Mesendoderm (in vitro differentiated cells): ENCODE measurements around the gene HOXC5.
"Not testable (repeated sequence)": the region's sequence is repeated elsewhere in the genome, so short reads cannot be mapped to it uniquely, and the experiment has no call there.

Experiments
- DNase-seq: peaks from one replicate; pipeline ENCODE4 v3.0.0; 2013
- H2AK5ac ChIP-seq: 2 replicates; pipeline ENCODE4 v1.6.1; 2013; ENCODE audit warnings: low read length, inconsistent platforms
- H2BK120ac ChIP-seq: 2 replicates; pipeline ENCODE4 v1.6.1; 2013; ENCODE audit warnings: low read depth, mild to moderate bottlenecking, low read length, moderate library complexity, mixed read lengths
- H2BK15ac ChIP-seq: replicated peaks from 2 replicates; pipeline ENCODE4 v1.6.1; 2013; ENCODE audit warnings: low read depth, mild to moderate bottlenecking, moderate library complexity
- H2BK5ac ChIP-seq: 2 replicates; pipeline ENCODE4 v1.6.1; 2013; ENCODE audit warnings: low read length, inconsistent platforms
- H3K18ac ChIP-seq: 2 replicates; pipeline ENCODE4 v1.6.1; 2013; ENCODE audit warnings: mild to moderate bottlenecking, low read length, mixed read lengths
- H3K23ac ChIP-seq: one replicate; pipeline ENCODE4 v1.6.1; 2013; ENCODE audit warnings: low read length
- H3K27ac ChIP-seq: 2 replicates; pipeline ENCODE4 v1.5.1; 2013; ENCODE audit warnings: low read depth, mild to moderate bottlenecking, inconsistent platforms, low read length, moderate library complexity
- H3K27me3 ChIP-seq: 2 replicates; pipeline ENCODE4 v1.6.1; 2013; ENCODE audit warnings: low read length, control low read depth, mild to moderate bottlenecking, inconsistent platforms; ENCODE audit not compliant: insufficient read depth, poor library complexity
- H3K36me3 ChIP-seq: 2 replicates; pipeline ENCODE4 v1.6.1; 2013; ENCODE audit warnings: low read length, inconsistent platforms; ENCODE audit not compliant: control insufficient read depth, insufficient read depth
- H3K4ac ChIP-seq: one replicate; pipeline ENCODE4 v1.6.1; 2013; ENCODE audit warnings: low read depth, mild to moderate bottlenecking, low read length, moderate library complexity
- H3K4me1 ChIP-seq: 2 replicates; pipeline ENCODE4 v1.6.1; 2013; ENCODE audit warnings: low read depth, low read length, inconsistent platforms; ENCODE audit not compliant: control insufficient read depth
- H3K4me2 ChIP-seq: 2 replicates; pipeline ENCODE4 v1.6.1; 2013; ENCODE audit warnings: low read length
- H3K4me3 ChIP-seq: 2 replicates; pipeline ENCODE4 v1.5.1; 2013; ENCODE audit warnings: mild to moderate bottlenecking, low read length
- H3K56ac ChIP-seq: one replicate; pipeline ENCODE4 v1.6.1; 2013; ENCODE audit warnings: low read length
- H3K79me1 ChIP-seq: 2 replicates; pipeline ENCODE4 v1.6.1; 2013; ENCODE audit warnings: low read length, inconsistent platforms
- H3K79me2 ChIP-seq: 2 replicates; pipeline ENCODE4 v1.6.1; 2013; ENCODE audit warnings: mild to moderate bottlenecking, low read length; ENCODE audit not compliant: control insufficient read depth, insufficient read depth
- H3K9ac ChIP-seq: 2 replicates; pipeline ENCODE4 v1.6.1; 2013; ENCODE audit warnings: low read length, inconsistent platforms
- H4K5ac ChIP-seq: one replicate; pipeline ENCODE4 v1.6.1; 2013; ENCODE audit warnings: low read length
- H4K8ac ChIP-seq: one replicate; pipeline ENCODE4 v1.6.1; 2013; ENCODE audit warnings: low read depth, mild to moderate bottlenecking, control low read depth, low read length, moderate library complexity
- WGBS: extraction: QIAGEN DNeasy Blood & Tissue Kit; methylation state at CpG from one replicate; pipeline ENCODE4 v1.1.7; 2013; ENCODE audit warnings: low lambda C conversion rate, missing lambda C conversion rate; ENCODE audit not compliant: insufficient coverage; ENCODE audit errors: extremely low coverage; 5-methylcytosine and 5-hydroxymethylcytosine counted together

Gene HOXC5

DNA sequence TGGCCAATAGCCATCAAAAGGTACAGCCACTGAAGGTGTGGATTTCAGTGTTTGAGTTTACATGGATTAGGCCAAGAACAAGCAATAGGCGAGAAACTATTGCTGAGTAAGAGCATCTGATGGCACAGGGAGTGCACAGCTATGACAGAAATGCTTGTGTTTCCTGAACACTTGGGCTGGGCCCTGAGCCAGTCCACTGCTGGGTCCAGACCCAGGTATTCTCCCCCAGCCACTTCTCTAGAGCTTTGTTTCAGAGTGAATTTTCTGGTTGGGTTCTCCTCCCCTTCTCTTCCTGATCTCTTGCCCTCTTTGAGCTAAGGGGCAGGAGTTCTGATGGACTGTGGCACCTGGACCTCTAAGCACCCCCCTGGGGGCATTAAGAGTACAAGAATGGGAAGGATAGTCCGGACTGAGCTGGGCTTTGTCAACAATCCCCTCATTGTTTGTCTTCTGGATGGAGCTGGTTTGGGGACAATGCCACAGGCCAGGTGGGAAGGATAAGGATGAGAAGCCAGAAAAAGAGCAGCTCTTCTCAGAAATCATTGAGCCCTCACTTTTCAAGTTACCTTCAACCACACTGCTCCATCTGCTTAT is 8.3 kb downstream of the HOXC5 start:
- Histone ChIP-seq H3K4me1 (no peaks in the 10 kb centered on the region), H3K27me3 (peaks cover 88% of the 10 kb centered on the region), H3K23ac (no peak overlapping the region), H3K9ac (no peak overlapping the region), H2BK120ac (no peak overlapping the region), H3K4ac (no peak overlapping the region), H3K4me2 (no peak overlapping the region), H2AK5ac (no peak overlapping the region), H4K8ac (no peak overlapping the region), H3K4me3 (no peak overlapping the region), H3K36me3 (no peaks in the 10 kb centered on the region), H2BK15ac (no peak overlapping the region), H3K27ac (no peak overlapping the region), H3K56ac (no peak overlapping the region), H2BK5ac (no peak overlapping the region), H3K79me1 (no peaks in the 10 kb centered on the region), H3K79me2 (no peaks in the 10 kb centered on the region), H4K5ac (no peak overlapping the region), H3K18ac (no peak overlapping the region)
- no peak for DNase-seq
- no CpG with 5 or more reads among the region's 2 CpGs for WGBS

DNA sequence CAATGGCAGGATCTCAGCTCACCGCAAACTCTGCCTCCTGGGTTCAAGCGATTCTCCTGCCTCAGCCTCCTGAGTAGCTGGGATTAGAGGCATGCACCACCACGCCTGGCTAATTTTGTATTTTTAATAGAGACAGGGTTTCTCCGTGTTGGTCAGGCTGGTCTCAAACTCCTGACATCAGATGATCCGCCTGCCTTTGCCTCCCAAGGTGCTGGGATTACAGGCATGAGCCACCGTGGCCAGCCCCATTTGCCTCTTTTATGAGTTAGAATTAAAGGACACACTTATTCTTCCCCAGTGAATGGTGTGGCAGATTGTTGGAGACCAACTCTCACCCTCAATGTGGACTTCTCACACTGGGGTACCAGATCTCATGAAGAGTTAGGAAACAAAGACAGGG is 9.2 kb downstream of the HOXC5 start:
- DNase-seq, H3K4me2 ChIP-seq, H4K8ac ChIP-seq, H3K27ac ChIP-seq, H3K56ac ChIP-seq, H2AK5ac ChIP-seq, H3K36me3 ChIP-seq, H2BK15ac ChIP-seq, H4K5ac ChIP-seq, H3K4me1 ChIP-seq, H3K23ac ChIP-seq, H3K79me1 ChIP-seq, H2BK5ac ChIP-seq, H2BK120ac ChIP-seq, H3K79me2 ChIP-seq, H3K18ac ChIP-seq, H3K9ac ChIP-seq, H3K4ac ChIP-seq, H3K4me3 ChIP-seq: not testable (repeated sequence)
- no CpG with 5 or more reads among the region's 6 CpGs for WGBS
- peaks cover 89% of the 10 kb centered on the region for H3K27me3 ChIP-seq

DNA sequence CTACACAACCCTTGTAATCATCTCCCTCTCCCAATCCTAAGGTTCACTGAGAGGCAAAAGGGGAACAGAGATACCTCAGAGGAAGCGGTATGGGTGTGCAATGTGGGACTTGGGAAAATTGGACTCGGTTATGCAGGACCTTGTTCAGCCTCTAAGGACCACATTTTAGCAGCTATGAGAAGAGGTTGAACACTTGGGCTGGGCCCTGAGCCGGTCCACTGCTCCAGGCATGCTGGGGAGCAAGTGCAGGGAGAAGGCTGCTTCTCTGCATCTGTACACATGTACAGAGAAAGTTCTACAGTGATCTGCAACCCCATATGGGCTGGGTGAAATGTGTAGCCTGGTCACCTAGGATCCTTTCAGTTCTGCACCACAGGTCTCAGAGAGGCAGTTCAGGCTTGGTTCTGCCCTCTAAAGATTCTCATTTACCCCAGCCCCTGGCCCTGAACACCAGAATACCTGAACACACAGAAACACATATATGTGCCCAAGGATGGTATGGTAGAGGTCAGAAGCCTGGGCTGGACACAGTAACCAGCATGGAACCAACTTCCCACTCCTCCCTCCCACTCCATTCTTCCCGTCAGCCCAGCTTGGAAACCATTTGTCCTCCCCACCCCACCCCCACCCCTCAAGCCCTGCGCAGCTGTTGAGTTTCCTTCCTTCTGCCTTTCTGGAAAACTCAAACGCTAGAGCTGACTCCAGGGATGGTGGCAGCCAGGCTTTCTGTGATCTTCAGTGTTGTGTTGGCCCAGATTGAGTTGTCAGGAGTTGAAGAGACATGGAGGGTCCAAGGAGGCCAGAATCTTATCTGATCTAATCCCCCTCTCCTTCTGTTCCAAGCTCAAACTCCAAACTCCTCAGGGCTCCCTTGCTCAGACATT is 10.4 kb downstream of the HOXC5 start:
- H3K18ac ChIP-seq, result no peak overlapping the region
- H3K56ac ChIP-seq, result no peak overlapping the region
- H2BK15ac ChIP-seq, result no peak overlapping the region
- H4K8ac ChIP-seq, result no peak overlapping the region
- no peak overlapping the region for H2BK5ac ChIP-seq
- no peaks in the 10 kb centered on the region for H3K36me3 ChIP-seq
- no peak for DNase-seq
- H3K4me3 ChIP-seq, result no peak overlapping the region
- H4K5ac ChIP-seq, result no peak overlapping the region
- H3K79me2 ChIP-seq, result no peaks in the 10 kb centered on the region
- H2BK120ac ChIP-seq, result no peak overlapping the region
- no peak overlapping the region for H3K23ac ChIP-seq
- H3K27me3 ChIP-seq, result peaks cover 89% of the 10 kb centered on the region
- H3K4me2 ChIP-seq, result no peak overlapping the region
- no peak overlapping the region for H3K9ac ChIP-seq
- H2AK5ac ChIP-seq, result no peak overlapping the region
- H3K79me1 ChIP-seq, result no peaks in the 10 kb centered on the region
- WGBS, result no CpG with 5 or more reads among the region's 6 CpGs
- no peaks in the 10 kb centered on the region for H3K4me1 ChIP-seq
- no peak overlapping the region for H3K4ac ChIP-seq
- no peak overlapping the region for H3K27ac ChIP-seq

DNA sequence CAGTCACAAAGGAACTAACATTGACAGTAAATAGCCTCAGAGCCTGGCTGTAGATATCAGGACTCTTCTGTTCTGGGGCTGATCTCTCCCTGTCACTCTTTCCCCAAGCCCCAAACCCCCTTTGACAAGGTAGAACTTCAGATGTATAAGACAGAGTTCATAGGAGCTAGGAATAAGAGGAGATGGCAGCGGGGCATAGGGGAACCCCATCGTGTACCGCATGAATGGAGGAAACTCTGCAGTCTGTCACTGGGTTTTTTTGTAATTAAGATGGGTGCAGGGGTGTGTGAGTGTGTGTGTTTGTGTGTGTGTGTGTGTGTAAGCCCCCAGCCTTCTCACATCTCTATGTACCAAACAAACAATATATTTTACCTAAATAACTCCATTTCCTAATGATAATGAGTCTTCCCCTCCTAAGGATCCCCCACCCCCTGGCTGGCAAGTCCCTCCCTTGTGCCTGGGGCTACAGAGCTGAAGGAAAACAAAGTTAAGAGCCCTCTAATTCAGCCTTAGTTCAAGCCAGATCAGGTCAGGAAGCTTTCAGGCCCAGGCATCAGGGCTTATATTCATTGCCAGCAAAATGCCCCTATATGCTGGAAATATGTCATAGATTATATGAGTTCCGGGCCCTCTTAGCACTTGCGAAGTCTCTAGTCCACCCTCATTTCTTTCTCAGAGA is 11.7 kb downstream of the HOXC5 start:
- Histone ChIP-seq H2BK5ac (no peak overlapping the region), H4K5ac (no peak overlapping the region), H3K27ac (no peak overlapping the region), H3K9ac (no peak overlapping the region), H4K8ac (no peak overlapping the region), H3K4me3 (no peak overlapping the region), H3K27me3 (peaks cover 87% of the 10 kb centered on the region), H3K4ac (no peak overlapping the region), H3K79me1 (no peaks in the 10 kb centered on the region), H2BK15ac (no peak overlapping the region), H3K56ac (no peak overlapping the region), H3K18ac (no peak overlapping the region), H2BK120ac (no peak overlapping the region), H2AK5ac (no peak overlapping the region), H3K4me2 (no peak overlapping the region), H3K36me3 (no peaks in the 10 kb centered on the region), H3K79me2 (no peaks in the 10 kb centered on the region), H3K23ac (no peak overlapping the region), H3K4me1 (no peaks in the 10 kb centered on the region)
- DNase-seq, result no peak
- WGBS, result no CpG with 5 or more reads among the region's 5 CpGs

DNA sequence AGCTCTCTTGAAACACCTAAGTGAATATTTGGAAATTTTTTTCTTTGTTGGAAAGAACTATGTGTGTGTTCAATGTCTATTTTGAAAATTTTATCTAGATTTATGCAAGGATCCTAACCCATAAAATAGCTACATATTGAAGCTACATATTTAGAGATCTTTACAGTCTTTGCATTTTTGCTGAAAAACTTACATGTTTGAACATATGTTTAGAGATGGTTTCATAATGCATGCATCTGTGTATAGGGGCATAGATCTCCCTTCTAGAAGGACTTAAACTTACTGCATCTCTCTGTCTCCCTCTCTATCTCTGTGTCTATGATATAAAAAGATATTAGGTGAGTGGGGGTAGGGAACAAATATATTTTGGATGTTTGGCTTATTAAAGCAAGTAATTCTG is 12.6 kb downstream of the HOXC5 start:
- Histone ChIP-seq H3K4me2 (no peak overlapping the region), H4K8ac (no peak overlapping the region), H2AK5ac (no peak overlapping the region), H3K18ac (no peak overlapping the region), H2BK15ac (no peak overlapping the region), H3K36me3 (no peaks in the 10 kb centered on the region), H2BK120ac (no peak overlapping the region), H3K9ac (no peak overlapping the region), H3K27ac (no peak overlapping the region), H3K79me1 (no peaks in the 10 kb centered on the region), H3K4ac (no peak overlapping the region), H2BK5ac (no peak overlapping the region), H3K79me2 (no peaks in the 10 kb centered on the region), H3K27me3 (peaks cover 87% of the 10 kb centered on the region), H3K4me3 (no peak overlapping the region), H3K56ac (no peak overlapping the region), H3K4me1 (no peaks in the 10 kb centered on the region), H4K5ac (no peak overlapping the region), H3K23ac (no peak overlapping the region)
- DNase-seq, result no peak
